Peyer's patch (tissue), 4 donors: ENCODE data around the gene PNPLA3.

Source experiments
- POLR2A ChIP-seq, 2 donors: fragments of 450-650 bp; IDR thresholded peaks; one replicate each; pipeline ENCODE4 v1.5.1; 2017; ENCODE audit warnings: antibody characterized with exemption in 2 of 2, mild to moderate bottlenecking in 2 of 2, moderate library complexity in 2 of 2
- TF ChIP-seq, protein P1 (sequence below), 6 experiments: fragments of 450-650 bp in 4 of 6; fragments of 200-600 bp in 2 of 6; sonication (generic) in 1 of 6; IDR thresholded peaks; one replicate each; pipeline ENCODE4 v1.5.1; 2017 to 2019; ENCODE audit warnings: antibody characterized with exemption in 6 of 6, mild to moderate bottlenecking in 3 of 6, moderate library complexity in 1 of 6

- TF ChIP-seq POLR2A (IDR thresholded peaks at IDR 0.05) = no peak
- TF ChIP-seq, protein P1, sequence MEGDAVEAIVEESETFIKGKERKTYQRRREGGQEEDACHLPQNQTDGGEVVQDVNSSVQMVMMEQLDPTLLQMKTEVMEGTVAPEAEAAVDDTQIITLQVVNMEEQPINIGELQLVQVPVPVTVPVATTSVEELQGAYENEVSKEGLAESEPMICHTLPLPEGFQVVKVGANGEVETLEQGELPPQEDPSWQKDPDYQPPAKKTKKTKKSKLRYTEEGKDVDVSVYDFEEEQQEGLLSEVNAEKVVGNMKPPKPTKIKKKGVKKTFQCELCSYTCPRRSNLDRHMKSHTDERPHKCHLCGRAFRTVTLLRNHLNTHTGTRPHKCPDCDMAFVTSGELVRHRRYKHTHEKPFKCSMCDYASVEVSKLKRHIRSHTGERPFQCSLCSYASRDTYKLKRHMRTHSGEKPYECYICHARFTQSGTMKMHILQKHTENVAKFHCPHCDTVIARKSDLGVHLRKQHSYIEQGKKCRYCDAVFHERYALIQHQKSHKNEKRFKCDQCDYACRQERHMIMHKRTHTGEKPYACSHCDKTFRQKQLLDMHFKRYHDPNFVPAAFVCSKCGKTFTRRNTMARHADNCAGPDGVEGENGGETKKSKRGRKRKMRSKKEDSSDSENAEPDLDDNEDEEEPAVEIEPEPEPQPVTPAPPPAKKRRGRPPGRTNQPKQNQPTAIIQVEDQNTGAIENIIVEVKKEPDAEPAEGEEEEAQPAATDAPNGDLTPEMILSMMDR (IDR thresholded peaks at IDR 0.05) = no peak
Observed at GRCh38 chr22:43924877-43925276, 1.3 kb downstream of the PNPLA3 start.
